Ishikawa (cell line): ENCODE data around the gene ZNF367.

Experiments used
- CEBPB ChIP-seq: IDR thresholded peaks from 2 replicates; pipeline ENCODE4 v1.6.1; 2012
- CREB1 ChIP-seq: IDR thresholded peaks from 2 replicates; pipeline ENCODE4 v1.6.1; 2012; ENCODE audit warnings: low read depth
- EGR1 ChIP-seq: IDR thresholded peaks from 2 replicates; pipeline ENCODE4 v1.6.1; 2012
- EP300 ChIP-seq: IDR thresholded peaks from 2 replicates; pipeline ENCODE4 v1.6.1; 2012; ENCODE audit warnings: borderline replicate concordance
- FOXM1 ChIP-seq: IDR thresholded peaks from 2 replicates; pipeline ENCODE4 v1.6.1; 2012; ENCODE audit warnings: low read depth, borderline replicate concordance
- NFIC ChIP-seq: IDR thresholded peaks from 2 replicates; pipeline ENCODE4 v1.6.1; 2012
- RAD21 ChIP-seq: IDR thresholded peaks from 2 replicates; pipeline ENCODE4 v1.6.1; 2012; ENCODE audit warnings: low read depth
- TAF1 ChIP-seq: IDR thresholded peaks from 2 replicates; pipeline ENCODE4 v1.6.1; 2012; ENCODE audit warnings: low read depth, mild to moderate bottlenecking
- TCF12 ChIP-seq: IDR thresholded peaks from 2 replicates; pipeline ENCODE4 v1.6.1; 2012; ENCODE audit warnings: low read depth
- TEAD4 ChIP-seq: IDR thresholded peaks from 2 replicates; pipeline ENCODE4 v1.6.1; 2012
- YY1 ChIP-seq: IDR thresholded peaks from 2 replicates; pipeline ENCODE4 v1.6.1; 2012; ENCODE audit warnings: low read depth
- ZBTB7A ChIP-seq: IDR thresholded peaks from 2 replicates; pipeline ENCODE4 v1.6.1; 2012; ENCODE audit warnings: low read depth
- TF ChIP-seq, protein P1 (sequence below): IDR thresholded peaks from 2 replicates; pipeline ENCODE4 v1.6.1; 2012; ENCODE audit warnings: low read depth, mild to moderate bottlenecking
- TF ChIP-seq, protein P2 (sequence below): IDR thresholded peaks from 2 replicates; pipeline ENCODE4 v1.6.1; 2012
- TF ChIP-seq, protein P3 (sequence below): IDR thresholded peaks from 2 replicates; pipeline ENCODE4 v1.6.1; 2012

Gene ZNF367

GRCh38 chr9:96395964-96396363, 22.2 kb downstream of the ZNF367 start:
- TF ChIP-seq TCF12 (no peak), TAF1 (no peak), CEBPB (no peak), NFIC (no peak)

DNA sequence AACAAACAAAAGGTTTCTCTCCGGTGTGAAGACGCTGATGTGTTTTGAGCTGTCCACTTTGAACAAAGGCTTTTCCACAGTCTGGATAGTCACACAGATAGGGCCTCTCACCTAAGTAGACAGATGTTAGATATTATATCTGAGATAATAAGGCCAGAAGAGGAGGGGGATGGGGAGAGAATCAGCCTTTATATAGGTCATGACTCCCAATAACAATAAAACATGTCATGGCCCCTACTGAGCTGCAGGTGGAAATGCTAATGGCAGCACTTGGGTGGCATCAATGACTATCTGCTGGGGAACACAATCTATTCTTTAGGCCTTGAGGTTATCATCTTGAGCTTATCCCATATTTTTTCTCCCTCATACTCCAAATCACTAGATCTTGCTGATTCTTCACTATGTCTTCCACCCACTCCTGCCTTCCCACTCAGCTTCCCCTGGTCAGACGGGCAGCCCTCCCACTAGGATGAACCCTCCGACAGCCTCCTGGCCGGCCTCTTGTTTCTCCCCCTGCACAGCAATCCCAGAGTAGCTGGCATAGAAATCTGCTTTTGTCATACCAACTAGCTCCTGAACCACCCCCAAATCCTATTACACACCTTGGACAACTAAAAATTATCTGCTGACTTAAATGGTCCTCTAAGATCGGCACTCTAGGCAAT, 23.2 kb downstream of the ZNF367 start:
- no peak for TF ChIP-seq FOXM1
- TF ChIP-seq, protein P1, sequence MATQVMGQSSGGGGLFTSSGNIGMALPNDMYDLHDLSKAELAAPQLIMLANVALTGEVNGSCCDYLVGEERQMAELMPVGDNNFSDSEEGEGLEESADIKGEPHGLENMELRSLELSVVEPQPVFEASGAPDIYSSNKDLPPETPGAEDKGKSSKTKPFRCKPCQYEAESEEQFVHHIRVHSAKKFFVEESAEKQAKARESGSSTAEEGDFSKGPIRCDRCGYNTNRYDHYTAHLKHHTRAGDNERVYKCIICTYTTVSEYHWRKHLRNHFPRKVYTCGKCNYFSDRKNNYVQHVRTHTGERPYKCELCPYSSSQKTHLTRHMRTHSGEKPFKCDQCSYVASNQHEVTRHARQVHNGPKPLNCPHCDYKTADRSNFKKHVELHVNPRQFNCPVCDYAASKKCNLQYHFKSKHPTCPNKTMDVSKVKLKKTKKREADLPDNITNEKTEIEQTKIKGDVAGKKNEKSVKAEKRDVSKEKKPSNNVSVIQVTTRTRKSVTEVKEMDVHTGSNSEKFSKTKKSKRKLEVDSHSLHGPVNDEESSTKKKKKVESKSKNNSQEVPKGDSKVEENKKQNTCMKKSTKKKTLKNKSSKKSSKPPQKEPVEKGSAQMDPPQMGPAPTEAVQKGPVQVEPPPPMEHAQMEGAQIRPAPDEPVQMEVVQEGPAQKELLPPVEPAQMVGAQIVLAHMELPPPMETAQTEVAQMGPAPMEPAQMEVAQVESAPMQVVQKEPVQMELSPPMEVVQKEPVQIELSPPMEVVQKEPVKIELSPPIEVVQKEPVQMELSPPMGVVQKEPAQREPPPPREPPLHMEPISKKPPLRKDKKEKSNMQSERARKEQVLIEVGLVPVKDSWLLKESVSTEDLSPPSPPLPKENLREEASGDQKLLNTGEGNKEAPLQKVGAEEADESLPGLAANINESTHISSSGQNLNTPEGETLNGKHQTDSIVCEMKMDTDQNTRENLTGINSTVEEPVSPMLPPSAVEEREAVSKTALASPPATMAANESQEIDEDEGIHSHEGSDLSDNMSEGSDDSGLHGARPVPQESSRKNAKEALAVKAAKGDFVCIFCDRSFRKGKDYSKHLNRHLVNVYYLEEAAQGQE: no peak
- no peak for TF ChIP-seq CEBPB
- no peak for TF ChIP-seq CREB1
- TF ChIP-seq TAF1: no peak
- TF ChIP-seq EGR1: no peak
- TF ChIP-seq, protein P2, sequence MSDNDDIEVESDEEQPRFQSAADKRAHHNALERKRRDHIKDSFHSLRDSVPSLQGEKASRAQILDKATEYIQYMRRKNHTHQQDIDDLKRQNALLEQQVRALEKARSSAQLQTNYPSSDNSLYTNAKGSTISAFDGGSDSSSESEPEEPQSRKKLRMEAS: no peak
- no peak for TF ChIP-seq EP300
- TF ChIP-seq NFIC: no peak
- TF ChIP-seq RAD21: no peak
- no peak for TF ChIP-seq TEAD4
- TF ChIP-seq YY1: no peak
- no peak for TF ChIP-seq ZBTB7A
- TF ChIP-seq, protein P3, sequence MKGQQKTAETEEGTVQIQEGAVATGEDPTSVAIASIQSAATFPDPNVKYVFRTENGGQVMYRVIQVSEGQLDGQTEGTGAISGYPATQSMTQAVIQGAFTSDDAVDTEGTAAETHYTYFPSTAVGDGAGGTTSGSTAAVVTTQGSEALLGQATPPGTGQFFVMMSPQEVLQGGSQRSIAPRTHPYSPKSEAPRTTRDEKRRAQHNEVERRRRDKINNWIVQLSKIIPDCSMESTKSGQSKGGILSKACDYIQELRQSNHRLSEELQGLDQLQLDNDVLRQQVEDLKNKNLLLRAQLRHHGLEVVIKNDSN: no peak
- TF ChIP-seq TCF12: no peak

GRCh38 chr9:96392263-96392662, 25.9 kb downstream of the ZNF367 start:
- TF ChIP-seq FOXM1 (no peak), CEBPB (no peak), YY1 (no peak), RAD21 (no peak), ZBTB7A (no peak), CREB1 (no peak), EGR1 (no peak), EP300 (no peak), TEAD4 (no peak), TAF1 (no peak), NFIC (no peak), TCF12 (no peak)
- TF ChIP-seq, protein P2: no peak
- TF ChIP-seq, protein P1: no peak
- TF ChIP-seq, protein P3: no peak

GRCh38 chr9:96391021-96391765, 27.0 kb downstream of the ZNF367 start:
- TF ChIP-seq ZBTB7A (no peak), FOXM1 (no peak), TEAD4 (no peak), NFIC (no peak), CREB1 (no peak), RAD21 (no peak), EGR1 (no peak)

DNA sequence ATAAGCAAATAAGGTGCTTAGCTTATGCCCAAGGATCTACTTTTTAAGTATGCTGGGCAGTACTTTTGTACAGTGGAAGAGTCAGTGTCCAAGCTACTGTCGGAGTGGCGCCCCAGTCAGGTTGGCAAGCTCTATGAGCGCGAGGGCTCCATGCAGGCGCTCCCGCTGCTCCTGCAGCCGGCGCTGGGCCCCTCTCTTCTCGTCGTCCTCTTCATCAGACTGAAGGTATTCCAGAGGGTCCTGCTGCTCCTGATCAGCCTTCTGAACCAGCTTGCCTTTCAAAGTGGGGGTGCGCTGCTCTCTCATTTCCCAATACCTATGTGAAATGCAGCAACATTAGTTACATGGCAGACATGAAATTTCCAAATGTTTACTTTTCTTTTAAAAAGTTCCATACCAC, 30.0 kb downstream of the ZNF367 start:
- no peak for TF ChIP-seq TEAD4
- no peak for TF ChIP-seq EGR1
- TF ChIP-seq TCF12: no peak
- TF ChIP-seq EP300: no peak
- no peak for TF ChIP-seq TAF1
- no peak for TF ChIP-seq CEBPB
- no peak for TF ChIP-seq RAD21
- TF ChIP-seq FOXM1: no peak
- TF ChIP-seq NFIC: no peak
- TF ChIP-seq, protein P2: no peak
- TF ChIP-seq YY1: no peak
